ENCODE results near the gene TP63. TPM values are rescaled to one million over a fixed set of nuclear protein-coding genes. Genes with fewer than 3 reads are reported as not detected.

The TP63 gene
- total RNA-seq, 3 donors from 2014 or later (not counting 1 experiment from before 2014, with no cell fraction given): 0.30 TPM; not detected in 2

GRCh38 chr3:189737071-189737470 is 105.9 kb downstream of the TP63 start:
- intact Hi-C loops (cut with micrococcal nuclease): no loop called here
- ATAC-seq (no peak), DNase-seq (no peak)
- Mint-ChIP-seq H3K27ac (no peak overlapping the region), H3K36me3 (no peaks in the 10 kb centered on the region), H3K9me3 (peaks cover 7 to 13% of the 10 kb centered on the region in 2 donors), H3K27me3 (ENCODE audit: low read depth in 2 of 2) (no peaks in the 10 kb centered on the region), H3K4me1 (no peaks in the 10 kb centered on the region), H3K4me3 (no peak overlapping the region)
- no peak overlapping the region for H3K27ac ChIP-seq (ENCODE audit: low read length)
- H3K4me3 ChIP-seq (ENCODE audit: low read length): no peak overlapping the region
- no peaks in the 10 kb centered on the region for H3K9me3 ChIP-seq (ENCODE audit: control insufficient read depth, insufficient read depth, low read length)
- H3K36me3 ChIP-seq (ENCODE audit: control insufficient read depth, insufficient read depth, low read length): no peaks in the 10 kb centered on the region
- 83% methylated on average over 1 of the region's 2 CpGs for WGBS (ENCODE audit: insufficient coverage)
- no peaks in the 10 kb centered on the region for H3K4me1 ChIP-seq (ENCODE audit: control insufficient read depth, insufficient read depth, low read length)
- TF ChIP-seq, protein P1, sequence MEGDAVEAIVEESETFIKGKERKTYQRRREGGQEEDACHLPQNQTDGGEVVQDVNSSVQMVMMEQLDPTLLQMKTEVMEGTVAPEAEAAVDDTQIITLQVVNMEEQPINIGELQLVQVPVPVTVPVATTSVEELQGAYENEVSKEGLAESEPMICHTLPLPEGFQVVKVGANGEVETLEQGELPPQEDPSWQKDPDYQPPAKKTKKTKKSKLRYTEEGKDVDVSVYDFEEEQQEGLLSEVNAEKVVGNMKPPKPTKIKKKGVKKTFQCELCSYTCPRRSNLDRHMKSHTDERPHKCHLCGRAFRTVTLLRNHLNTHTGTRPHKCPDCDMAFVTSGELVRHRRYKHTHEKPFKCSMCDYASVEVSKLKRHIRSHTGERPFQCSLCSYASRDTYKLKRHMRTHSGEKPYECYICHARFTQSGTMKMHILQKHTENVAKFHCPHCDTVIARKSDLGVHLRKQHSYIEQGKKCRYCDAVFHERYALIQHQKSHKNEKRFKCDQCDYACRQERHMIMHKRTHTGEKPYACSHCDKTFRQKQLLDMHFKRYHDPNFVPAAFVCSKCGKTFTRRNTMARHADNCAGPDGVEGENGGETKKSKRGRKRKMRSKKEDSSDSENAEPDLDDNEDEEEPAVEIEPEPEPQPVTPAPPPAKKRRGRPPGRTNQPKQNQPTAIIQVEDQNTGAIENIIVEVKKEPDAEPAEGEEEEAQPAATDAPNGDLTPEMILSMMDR (IDR thresholded peaks at IDR 0.05): no peak
- H3K27me3 ChIP-seq (ENCODE audit: control insufficient read depth, insufficient read depth, low read length): no peaks in the 10 kb centered on the region

- H3K27me3 Mint-ChIP-seq (ENCODE audit: low read depth in 2 of 2): no peaks in the 10 kb centered on the region
- Histone ChIP-seq H3K9me3 (ENCODE audit: control insufficient read depth, insufficient read depth, low read length) (no peaks in the 10 kb centered on the region), H3K27ac (ENCODE audit: low read length) (no peak overlapping the region), H3K36me3 (ENCODE audit: control insufficient read depth, insufficient read depth, low read length) (no peaks in the 10 kb centered on the region), H3K4me1 (ENCODE audit: control insufficient read depth, insufficient read depth, low read length) (no peaks in the 10 kb centered on the region), H3K4me3 (ENCODE audit: low read length) (no peak overlapping the region), H3K27me3 (ENCODE audit: control insufficient read depth, insufficient read depth, low read length) (no peaks in the 10 kb centered on the region)
- ATAC-seq: no peak
- peaks cover 7 to 13% of the 10 kb centered on the region in 2 donors for H3K9me3 Mint-ChIP-seq
- no peak overlapping the region for H3K4me3 Mint-ChIP-seq
- WGBS (ENCODE audit: insufficient coverage): 73% methylated on average over 2 of the region's 2 CpGs
- H3K4me1 Mint-ChIP-seq: no peaks in the 10 kb centered on the region
- H3K36me3 Mint-ChIP-seq: no peaks in the 10 kb centered on the region
- TF ChIP-seq, protein P1 (IDR thresholded peaks at IDR 0.05): no peak
- DNase-seq: no peak
- H3K27ac Mint-ChIP-seq: no peak overlapping the region
- intact Hi-C loops (cut with micrococcal nuclease): no loop called here
Observed at GRCh38 chr3:189737619-189738018, 106.4 kb downstream of the TP63 start.

- 86% methylated on average over 1 of the region's 1 CpG for WGBS (ENCODE audit: insufficient coverage)
- Histone ChIP-seq H3K9me3 (ENCODE audit: control insufficient read depth, insufficient read depth, low read length) (peaks cover 3% of the 10 kb centered on the region), H3K4me3 (ENCODE audit: low read length) (no peak overlapping the region), H3K27ac (ENCODE audit: low read length) (no peak overlapping the region), H3K4me1 (ENCODE audit: control insufficient read depth, insufficient read depth, low read length) (no peaks in the 10 kb centered on the region), H3K27me3 (ENCODE audit: control insufficient read depth, insufficient read depth, low read length) (no peaks in the 10 kb centered on the region), H3K36me3 (ENCODE audit: control insufficient read depth, insufficient read depth, low read length) (no peaks in the 10 kb centered on the region)
- H3K9me3 Mint-ChIP-seq: peaks cover 9 to 11% of the 10 kb centered on the region in 2 donors
- no peaks in the 10 kb centered on the region for H3K27me3 Mint-ChIP-seq (ENCODE audit: low read depth in 2 of 2)
- H3K4me1 Mint-ChIP-seq: no peaks in the 10 kb centered on the region
- no peaks in the 10 kb centered on the region for H3K36me3 Mint-ChIP-seq
- ATAC-seq: no peak
- intact Hi-C loops (cut with micrococcal nuclease): no loop called here
- no peak for DNase-seq
- H3K27ac Mint-ChIP-seq: no peak overlapping the region
- TF ChIP-seq, protein P1 (IDR thresholded peaks at IDR 0.05): no peak
- H3K4me3 Mint-ChIP-seq: no peak overlapping the region
Observed at GRCh38 chr3:189739378-189739777, 108.2 kb downstream of the TP63 start.

- TF ChIP-seq, protein P1 (IDR thresholded peaks at IDR 0.05): no peak
- Histone ChIP-seq H3K4me3 (ENCODE audit: low read length) (no peak overlapping the region), H3K36me3 (ENCODE audit: control insufficient read depth, insufficient read depth, low read length) (no peaks in the 10 kb centered on the region), H3K4me1 (ENCODE audit: control insufficient read depth, insufficient read depth, low read length) (no peaks in the 10 kb centered on the region), H3K27me3 (ENCODE audit: control insufficient read depth, insufficient read depth, low read length) (no peaks in the 10 kb centered on the region), H3K27ac (ENCODE audit: low read length) (no peak overlapping the region), H3K9me3 (ENCODE audit: control insufficient read depth, insufficient read depth, low read length) (peaks cover 8% of the 10 kb centered on the region)
- Mint-ChIP-seq H3K9me3 (peaks cover 9 to 14% of the 10 kb centered on the region in 2 donors), H3K4me1 (no peaks in the 10 kb centered on the region), H3K27me3 (ENCODE audit: low read depth in 2 of 2) (no peaks in the 10 kb centered on the region), H3K4me3 (no peak overlapping the region), H3K27ac (no peak overlapping the region), H3K36me3 (no peaks in the 10 kb centered on the region)
- no peak for ATAC-seq
- intact Hi-C loops (cut with micrococcal nuclease): no loop called here
- 89% methylated on average over 2 of the region's 2 CpGs for WGBS (ENCODE audit: insufficient coverage)
- DNase-seq: no peak
Observed at GRCh38 chr3:189740156-189740555, 109.0 kb downstream of the TP63 start.

Measured in natural killer cell (primary cell).